NCI-H187 (cell line): Measurements from ENCODE around the gene DIP2B.
"Not testable (repeated sequence)": the region's sequence is repeated elsewhere in the genome, so short reads cannot be mapped to it uniquely, and the experiment has no call there.

Experiments used
- DNase-seq, 2 experiments: peaks; one replicate each; lab custom pipeline; 2025; lab: John Stamatoyannopoulos, UW

DIP2B gene

GRCh38 chr12:50550530-50551223, 45.9 kb downstream of the DIP2B start:
- no peak for DNase-seq

GRCh38 chr12:50551866-50552265, 47.1 kb downstream of the DIP2B start:
- no peak for DNase-seq

GRCh38 chr12:50554651-50555050, 49.9 kb downstream of the DIP2B start:
- DNase-seq, result no peak

GRCh38 chr12:50555471-50555885, 50.7 kb downstream of the DIP2B start:
- no peak for DNase-seq

- DNase-seq, result no peak
Observed at GRCh38 chr12:50556273-50556672, 51.5 kb downstream of the DIP2B start.

GRCh38 chr12:50556796-50557195, 52.0 kb downstream of the DIP2B start:
- DNase-seq, result not testable (repeated sequence)

- DNase-seq, result no peak
Observed at GRCh38 chr12:50557421-50557820, 52.6 kb downstream of the DIP2B start.

GRCh38 chr12:50558970-50559369, 54.2 kb downstream of the DIP2B start:
- no peak for DNase-seq

GRCh38 chr12:50562520-50563433, 58.0 kb downstream of the DIP2B start:
- no peak for DNase-seq

GRCh38 chr12:50563434-50563787, 58.6 kb downstream of the DIP2B start:
- DNase-seq, result no peak

- DNase-seq, result no peak
Observed at GRCh38 chr12:50564237-50564947, 59.6 kb downstream of the DIP2B start.

GRCh38 chr12:50564948-50565297, 60.1 kb downstream of the DIP2B start:
- no peak for DNase-seq

- no peak for DNase-seq
Observed at GRCh38 chr12:50566066-50566465, 61.3 kb downstream of the DIP2B start.

- DNase-seq, result no peak
Observed at GRCh38 chr12:50567926-50568325, 63.1 kb downstream of the DIP2B start.

- DNase-seq, result no peak
Observed at GRCh38 chr12:50568338-50569091, 63.7 kb downstream of the DIP2B start.

GRCh38 chr12:50569321-50569720, 64.5 kb downstream of the DIP2B start:
- no peak for DNase-seq

GRCh38 chr12:50569876-50570275, 65.1 kb downstream of the DIP2B start:
- DNase-seq, result no peak

GRCh38 chr12:50571786-50572185, 67.0 kb downstream of the DIP2B start:
- no peak for DNase-seq

GRCh38 chr12:50572287-50572686, 67.5 kb downstream of the DIP2B start:
- DNase-seq, result no peak

GRCh38 chr12:50572760-50573159, 68.0 kb downstream of the DIP2B start:
- peak in 1 of 2 experiments; percentile 8 for DNase-seq

- no peak for DNase-seq
Observed at GRCh38 chr12:50573271-50573670, 68.5 kb downstream of the DIP2B start.
